ENCODE measurements around the gene BBIP1.

- TF ChIP-seq, protein P1, sequence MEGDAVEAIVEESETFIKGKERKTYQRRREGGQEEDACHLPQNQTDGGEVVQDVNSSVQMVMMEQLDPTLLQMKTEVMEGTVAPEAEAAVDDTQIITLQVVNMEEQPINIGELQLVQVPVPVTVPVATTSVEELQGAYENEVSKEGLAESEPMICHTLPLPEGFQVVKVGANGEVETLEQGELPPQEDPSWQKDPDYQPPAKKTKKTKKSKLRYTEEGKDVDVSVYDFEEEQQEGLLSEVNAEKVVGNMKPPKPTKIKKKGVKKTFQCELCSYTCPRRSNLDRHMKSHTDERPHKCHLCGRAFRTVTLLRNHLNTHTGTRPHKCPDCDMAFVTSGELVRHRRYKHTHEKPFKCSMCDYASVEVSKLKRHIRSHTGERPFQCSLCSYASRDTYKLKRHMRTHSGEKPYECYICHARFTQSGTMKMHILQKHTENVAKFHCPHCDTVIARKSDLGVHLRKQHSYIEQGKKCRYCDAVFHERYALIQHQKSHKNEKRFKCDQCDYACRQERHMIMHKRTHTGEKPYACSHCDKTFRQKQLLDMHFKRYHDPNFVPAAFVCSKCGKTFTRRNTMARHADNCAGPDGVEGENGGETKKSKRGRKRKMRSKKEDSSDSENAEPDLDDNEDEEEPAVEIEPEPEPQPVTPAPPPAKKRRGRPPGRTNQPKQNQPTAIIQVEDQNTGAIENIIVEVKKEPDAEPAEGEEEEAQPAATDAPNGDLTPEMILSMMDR (conservative IDR thresholded peaks at IDR 0.05; ENCODE audit: low read depth, low read length) = no peak
- TF ChIP-seq EZH2phosphoT487 (IDR thresholded peaks at IDR 0.05; ENCODE audit: borderline replicate concordance, low read length) = no peak
Observed at GRCh38 chr10:110918643-110919348, at the start of gene BBIP1.

Data from PC-3 (cell line).